ENCODE measurements around the gene ZSCAN18. TPM values are rescaled to one million over a fixed set of nuclear protein-coding genes. Genes with fewer than 3 reads are reported as not detected.
A peak's percentile ranks its signal among the peaks of the same experiment; 100 is the strongest.

ZSCAN18 gene
- total and polyA plus RNA-seq, 4 donors, result 22.1 to 123 (median 53.0) TPM

- no peaks in the 10 kb centered on the region for H3K27me3 ChIP-seq (ENCODE audit: control insufficient read depth in 3 of 3, insufficient read depth in 3 of 3, low read length in 2 of 3)
- no peak overlapping the region for H3K27ac ChIP-seq (ENCODE audit: low read depth in 1 of 2, low read length in 1 of 2)
- TF ChIP-seq CTCF (IDR thresholded peaks at IDR 0.05; ENCODE audit: control extremely low read depth, extremely low read depth), result no peak
- ATAC-seq (ENCODE audit: insufficient read depth, low FRiP score), result no peak
- no peak overlapping the region for H3K4me3 ChIP-seq
- WGBS, 2 donors, result 69 to 79% methylated on average over 5 of the region's 5 CpGs
- H3K36me3 ChIP-seq (ENCODE audit: control insufficient read depth in 4 of 4, insufficient read depth in 4 of 4, low read length in 4 of 4), result peaks cover 4 to 26% (median 19%) of the 10 kb centered on the region in 4 donors
- no peaks in the 10 kb centered on the region for H3K4me1 ChIP-seq (ENCODE audit: control insufficient read depth in 5 of 5, insufficient read depth in 5 of 5, low read length in 5 of 5)
- no peak overlapping the region for H3K9ac ChIP-seq (ENCODE audit: insufficient read depth in 1 of 2, low read length in 2 of 2)
- DNase-seq, result no peak
- H3K9me3 ChIP-seq (ENCODE audit: control insufficient read depth in 4 of 4, insufficient read depth in 3 of 4, low read length in 3 of 4), result peaks cover 21 to 73% (median 63%) of the 10 kb centered on the region in 4 donors
These were observed 25.3 kb upstream of the ZSCAN18 start for GRCh38 chr19:58123354-58123753.

- TF ChIP-seq CTCF (IDR thresholded peaks at IDR 0.05; ENCODE audit: control extremely low read depth, extremely low read depth), result no peak
- peaks cover 5 to 64% (median 33%) of the 10 kb centered on the region in 4 donors for H3K9me3 ChIP-seq (ENCODE audit: control insufficient read depth in 4 of 4, insufficient read depth in 3 of 4, low read length in 3 of 4)
- peaks cover 0 to 2% (median 0%) of the 10 kb centered on the region in 4 donors for H3K36me3 ChIP-seq (ENCODE audit: control insufficient read depth in 4 of 4, insufficient read depth in 4 of 4, low read length in 4 of 4)
- no peaks in the 10 kb centered on the region for H3K4me1 ChIP-seq (ENCODE audit: control insufficient read depth in 5 of 5, insufficient read depth in 5 of 5, low read length in 5 of 5)
- no peak for ATAC-seq (ENCODE audit: insufficient read depth, low FRiP score)
- no peak overlapping the region for H3K9ac ChIP-seq (ENCODE audit: insufficient read depth in 1 of 2, low read length in 2 of 2)
- no peaks in the 10 kb centered on the region for H3K27me3 ChIP-seq (ENCODE audit: control insufficient read depth in 3 of 3, insufficient read depth in 3 of 3, low read length in 2 of 3)
- H3K27ac ChIP-seq (ENCODE audit: low read depth in 1 of 2, low read length in 1 of 2), result no peak overlapping the region
- H3K4me3 ChIP-seq, result no peak overlapping the region
- 58 to 74% methylated on average over 5 of the region's 5 CpGs for WGBS, 2 donors
- DNase-seq, result no peak
These were observed 21.1 kb upstream of the ZSCAN18 start for GRCh38 chr19:58118979-58119733.

GRCh38 chr19:58117841-58118575, 20.0 kb upstream of the ZSCAN18 start:
- DNase-seq, result peak; percentile 75 to 86 (median 80)
- H3K9me3 ChIP-seq (ENCODE audit: control insufficient read depth in 4 of 4, insufficient read depth in 3 of 4, low read length in 3 of 4), result peaks cover 5 to 67% (median 29%) of the 10 kb centered on the region in 4 donors
- no peaks in the 10 kb centered on the region for H3K36me3 ChIP-seq (ENCODE audit: control insufficient read depth in 4 of 4, insufficient read depth in 4 of 4, low read length in 4 of 4)
- H3K27ac ChIP-seq (ENCODE audit: low read depth in 1 of 2, low read length in 1 of 2), result peak overlapping the region in 1 of 2 donors; percentile 36
- ATAC-seq (ENCODE audit: insufficient read depth, low FRiP score), result no peak
- WGBS, 2 donors, result 4 to 10% methylated on average over 60 to 77 of the region's 77 CpGs
- no peaks in the 10 kb centered on the region for H3K27me3 ChIP-seq (ENCODE audit: control insufficient read depth in 3 of 3, insufficient read depth in 3 of 3, low read length in 2 of 3)
- H3K4me1 ChIP-seq (ENCODE audit: control insufficient read depth in 5 of 5, insufficient read depth in 5 of 5, low read length in 5 of 5), result no peaks in the 10 kb centered on the region
- TF ChIP-seq CTCF (IDR thresholded peaks at IDR 0.05; ENCODE audit: control extremely low read depth, extremely low read depth), result no peak
- peak overlapping the region; percentile 10 for H3K4me3 ChIP-seq
- no peak overlapping the region for H3K9ac ChIP-seq (ENCODE audit: insufficient read depth in 1 of 2, low read length in 2 of 2)

Measured in lung (tissue), 12 donors.